ENCODE measurements around the gene ADRA2C.

The ADRA2C gene

DNA sequence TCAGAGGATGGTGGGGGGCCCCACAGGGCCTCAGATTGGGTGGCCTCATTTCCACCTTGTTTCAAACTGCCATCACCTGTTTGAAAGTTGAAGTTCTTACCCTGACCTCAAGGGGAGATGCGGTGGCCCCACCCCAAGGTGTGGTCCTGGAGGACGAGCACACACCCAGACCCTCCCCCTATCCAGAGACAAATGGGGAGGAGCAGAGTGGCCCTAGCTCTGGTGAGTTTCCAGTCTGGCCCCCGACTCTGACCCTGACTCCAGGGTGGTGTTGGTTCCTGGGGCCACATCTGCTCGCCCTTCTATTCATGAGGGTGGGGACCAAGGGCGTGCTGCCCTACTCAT lies 36.3 kb upstream of the ADRA2C start:
- H3K4me2 ChIP-seq (ENCODE audit: low read length): no peak overlapping the region
- no peaks in the 10 kb centered on the region for H3K27me3 ChIP-seq (ENCODE audit: low read depth, low read length)

DNA sequence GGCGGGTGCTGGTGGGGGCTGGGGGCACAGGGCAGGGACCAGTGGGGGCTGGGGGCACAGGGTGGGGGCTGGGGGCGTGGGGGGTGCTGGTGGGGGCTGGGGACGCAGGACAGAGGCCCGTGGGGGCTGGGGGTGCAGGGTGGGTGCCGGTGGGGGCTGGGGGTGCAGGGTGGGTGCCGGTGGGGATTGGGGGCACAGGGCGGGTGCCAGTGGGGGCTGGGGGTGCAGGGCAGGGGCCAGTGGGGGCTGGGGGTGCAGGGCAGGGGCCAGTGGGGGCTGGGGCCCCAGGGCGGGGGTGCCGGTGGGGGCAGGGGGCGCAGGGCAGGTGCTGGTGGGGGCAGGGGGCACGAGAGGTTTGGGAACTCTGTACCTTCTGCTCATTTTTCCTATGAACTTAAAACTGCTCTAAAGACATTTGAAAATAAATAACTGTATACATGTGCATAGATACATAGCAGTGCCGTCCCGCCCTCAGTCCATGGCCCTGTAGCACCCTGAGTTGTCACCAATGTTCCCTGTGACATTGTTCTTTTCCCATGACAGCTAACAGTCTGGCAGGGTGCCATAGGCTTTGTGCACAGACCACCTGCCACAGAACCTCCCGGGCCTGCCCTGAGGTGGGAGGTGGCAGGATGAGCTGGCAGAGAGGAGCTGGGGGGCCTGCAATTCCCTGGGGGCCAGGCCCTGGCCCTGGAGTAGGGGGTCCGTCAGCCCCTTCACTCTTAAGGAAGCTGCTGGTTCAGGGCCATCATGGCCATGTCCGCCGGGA lies 35.6 kb upstream of the ADRA2C start:
- Histone ChIP-seq H3K27ac (ENCODE audit: low read length) (no peak overlapping the region), H3K9me3 (ENCODE audit: insufficient read depth, low read length) (no peaks in the 10 kb centered on the region), H3K4me2 (ENCODE audit: low read length) (no peak overlapping the region), H3K4me1 (ENCODE audit: low read length) (no peaks in the 10 kb centered on the region), H2AFZ (ENCODE audit: low read depth, low read length) (no peak overlapping the region), H4K20me1 (ENCODE audit: insufficient read depth, low read length) (no peaks in the 10 kb centered on the region), H3K27me3 (ENCODE audit: low read depth, low read length) (no peaks in the 10 kb centered on the region), H3K36me3 (replicated peaks; ENCODE audit: low read depth, low read length) (no peaks in the 10 kb centered on the region), H3K9ac (ENCODE audit: low read length) (no peak overlapping the region), H3K79me2 (ENCODE audit: low read length) (no peaks in the 10 kb centered on the region), H3K4me3 (ENCODE audit: low read length) (no peak overlapping the region)
- no peak for TF ChIP-seq EZH2phosphoT487 (IDR thresholded peaks at IDR 0.05; ENCODE audit: low read depth)
- TF ChIP-seq, protein P1, sequence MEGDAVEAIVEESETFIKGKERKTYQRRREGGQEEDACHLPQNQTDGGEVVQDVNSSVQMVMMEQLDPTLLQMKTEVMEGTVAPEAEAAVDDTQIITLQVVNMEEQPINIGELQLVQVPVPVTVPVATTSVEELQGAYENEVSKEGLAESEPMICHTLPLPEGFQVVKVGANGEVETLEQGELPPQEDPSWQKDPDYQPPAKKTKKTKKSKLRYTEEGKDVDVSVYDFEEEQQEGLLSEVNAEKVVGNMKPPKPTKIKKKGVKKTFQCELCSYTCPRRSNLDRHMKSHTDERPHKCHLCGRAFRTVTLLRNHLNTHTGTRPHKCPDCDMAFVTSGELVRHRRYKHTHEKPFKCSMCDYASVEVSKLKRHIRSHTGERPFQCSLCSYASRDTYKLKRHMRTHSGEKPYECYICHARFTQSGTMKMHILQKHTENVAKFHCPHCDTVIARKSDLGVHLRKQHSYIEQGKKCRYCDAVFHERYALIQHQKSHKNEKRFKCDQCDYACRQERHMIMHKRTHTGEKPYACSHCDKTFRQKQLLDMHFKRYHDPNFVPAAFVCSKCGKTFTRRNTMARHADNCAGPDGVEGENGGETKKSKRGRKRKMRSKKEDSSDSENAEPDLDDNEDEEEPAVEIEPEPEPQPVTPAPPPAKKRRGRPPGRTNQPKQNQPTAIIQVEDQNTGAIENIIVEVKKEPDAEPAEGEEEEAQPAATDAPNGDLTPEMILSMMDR (IDR thresholded peaks at IDR 0.05; ENCODE audit: low read depth, low read length): no peak

More for the DNA sequence above, 36.3 kb upstream of the ADRA2C start:
- H2AFZ ChIP-seq (ENCODE audit: low read depth, low read length): no peak overlapping the region
- H3K36me3 ChIP-seq (replicated peaks; ENCODE audit: low read depth, low read length): no peaks in the 10 kb centered on the region
- no peak overlapping the region for H3K9ac ChIP-seq (ENCODE audit: low read length)
- H3K27ac ChIP-seq (ENCODE audit: low read length): no peak overlapping the region
- no peak overlapping the region for H3K4me3 ChIP-seq (ENCODE audit: low read length)
- H3K9me3 ChIP-seq (ENCODE audit: insufficient read depth, low read length): no peaks in the 10 kb centered on the region
- TF ChIP-seq, protein P1 (IDR thresholded peaks at IDR 0.05; ENCODE audit: low read depth, low read length): no peak
- no peak for TF ChIP-seq EZH2phosphoT487 (IDR thresholded peaks at IDR 0.05; ENCODE audit: low read depth)
- no peaks in the 10 kb centered on the region for H3K79me2 ChIP-seq (ENCODE audit: low read length)
- no peaks in the 10 kb centered on the region for H3K4me1 ChIP-seq (ENCODE audit: low read length)
- no peaks in the 10 kb centered on the region for H4K20me1 ChIP-seq (ENCODE audit: insufficient read depth, low read length)

DNA sequence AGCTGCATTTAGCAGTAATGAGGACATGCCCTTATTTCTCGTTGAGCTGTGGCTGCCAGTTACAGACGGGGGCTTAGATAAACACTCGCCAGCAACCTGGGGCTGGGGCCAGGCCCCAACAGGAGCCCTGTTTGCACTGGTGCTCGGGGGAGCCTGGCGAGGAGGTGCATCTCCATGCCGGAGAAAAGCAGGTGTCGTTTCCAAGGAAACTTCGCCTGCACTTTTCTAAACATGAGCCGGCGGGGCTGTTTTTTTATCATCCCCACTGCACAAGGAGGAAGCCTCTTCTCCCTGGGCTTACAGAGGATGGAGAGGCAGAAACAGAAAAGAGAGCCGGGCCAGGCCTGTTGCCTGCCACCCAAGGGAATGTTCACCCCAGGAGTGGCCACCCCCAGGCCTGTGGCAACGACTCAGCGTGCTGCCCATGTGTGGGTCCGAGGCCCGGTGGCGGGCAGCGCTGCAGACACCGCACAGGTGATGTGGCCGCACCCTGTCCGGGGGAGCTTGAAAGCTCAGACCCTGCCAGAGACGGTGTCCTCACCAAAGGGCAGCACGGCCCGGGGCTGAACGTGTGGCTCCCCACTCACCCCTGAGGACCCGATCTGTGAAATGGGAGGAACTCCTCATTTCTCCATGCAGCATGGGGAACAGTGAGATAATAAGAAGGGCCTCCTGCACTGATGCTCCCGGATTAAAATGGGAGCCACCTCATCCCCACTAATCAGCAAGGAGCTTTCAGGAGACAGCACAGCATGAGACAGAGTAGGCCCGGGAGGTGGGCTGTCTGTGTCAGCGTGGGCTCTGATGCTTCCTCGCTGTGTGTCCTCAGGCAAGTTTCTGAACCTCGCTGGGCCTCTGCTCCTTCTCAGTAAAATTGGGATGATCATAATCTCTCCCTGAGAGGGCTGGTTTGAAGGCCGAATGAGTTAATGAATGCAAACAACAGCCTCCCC lies 33.8 kb upstream of the ADRA2C start:
- Histone ChIP-seq H3K27ac (ENCODE audit: low read length) (no peak overlapping the region), H3K4me3 (ENCODE audit: low read length) (no peak overlapping the region), H3K36me3 (replicated peaks; ENCODE audit: low read depth, low read length) (no peaks in the 10 kb centered on the region), H2AFZ (ENCODE audit: low read depth, low read length) (no peak overlapping the region), H3K27me3 (ENCODE audit: low read depth, low read length) (peaks cover 11% of the 10 kb centered on the region; the same call in 1 of the 2 replicates), H3K79me2 (ENCODE audit: low read length) (no peaks in the 10 kb centered on the region), H3K9me3 (ENCODE audit: insufficient read depth, low read length) (no peaks in the 10 kb centered on the region), H3K4me1 (ENCODE audit: low read length) (no peaks in the 10 kb centered on the region), H3K4me2 (ENCODE audit: low read length) (no peak overlapping the region), H3K9ac (ENCODE audit: low read length) (no peak overlapping the region), H4K20me1 (ENCODE audit: insufficient read depth, low read length) (no peaks in the 10 kb centered on the region)
- TF ChIP-seq EZH2phosphoT487 (IDR thresholded peaks at IDR 0.05; ENCODE audit: low read depth): no peak
- TF ChIP-seq, protein P1 (IDR thresholded peaks at IDR 0.05; ENCODE audit: low read depth, low read length): no peak

DNA sequence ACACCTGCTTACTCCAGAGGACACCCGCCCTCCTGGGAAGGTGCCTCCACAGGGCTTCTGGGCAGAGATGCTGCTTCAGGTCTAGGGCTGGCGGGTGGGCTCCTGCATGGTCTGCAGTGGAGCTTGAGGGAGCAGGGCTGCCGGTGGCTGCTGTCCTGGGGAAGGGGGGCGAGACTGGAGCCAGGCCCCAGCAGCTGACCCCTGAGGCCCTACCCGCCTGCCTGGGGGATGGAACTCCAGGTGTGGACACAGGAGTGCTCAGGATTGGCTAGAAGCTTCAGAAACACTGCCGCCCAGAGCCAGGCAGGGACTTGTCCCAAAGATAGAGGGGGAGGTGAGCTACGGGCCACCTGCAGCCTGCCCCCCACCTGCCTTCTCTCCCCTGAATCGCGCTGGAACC lies 33.0 kb upstream of the ADRA2C start:
- no peak overlapping the region for H3K4me2 ChIP-seq (ENCODE audit: low read length)
- H3K9ac ChIP-seq (ENCODE audit: low read length): no peak overlapping the region
- H3K9me3 ChIP-seq (ENCODE audit: insufficient read depth, low read length): no peaks in the 10 kb centered on the region
- no peaks in the 10 kb centered on the region for H3K79me2 ChIP-seq (ENCODE audit: low read length)
- no peak overlapping the region for H3K27ac ChIP-seq (ENCODE audit: low read length)
- H3K4me3 ChIP-seq (ENCODE audit: low read length): no peak overlapping the region
- H4K20me1 ChIP-seq (ENCODE audit: insufficient read depth, low read length): no peaks in the 10 kb centered on the region
- H3K4me1 ChIP-seq (ENCODE audit: low read length): no peaks in the 10 kb centered on the region
- no peak overlapping the region for H2AFZ ChIP-seq (ENCODE audit: low read depth, low read length)
- H3K36me3 ChIP-seq (replicated peaks; ENCODE audit: low read depth, low read length): no peaks in the 10 kb centered on the region
- TF ChIP-seq, protein P1 (IDR thresholded peaks at IDR 0.05; ENCODE audit: low read depth, low read length): no peak
- TF ChIP-seq EZH2phosphoT487 (IDR thresholded peaks at IDR 0.05; ENCODE audit: low read depth): no peak
- peaks cover 11% of the 10 kb centered on the region; the same call in 1 of the 2 replicates for H3K27me3 ChIP-seq (ENCODE audit: low read depth, low read length)
